ENCODE data around the gene AKNA.

GRCh38 chr9:114294664-114295063, 93.1 kb downstream of the AKNA start:
- TF ChIP-seq CTCF (IDR thresholded peaks at IDR 0.05; ENCODE audit: poor library complexity) (no peak), EZH2 (IDR thresholded peaks at IDR 0.05; ENCODE audit: borderline replicate concordance) (no peak), EZH2phosphoT487 (IDR thresholded peaks at IDR 0.05; ENCODE audit: low read depth, severe bottlenecking, unreplicated experiment) (no peak)

Data from hepatocyte (in vitro differentiated cells).